HG02623 (cell line): ENCODE data around the gene SLFNL1.

Source experiments
- ATAC-seq: cut with Tn5 transposase; IDR thresholded peaks from one replicate; pipeline ENCODE4 v1.9.1; 2021; ENCODE audit warnings: moderate library complexity; ENCODE audit not compliant: unreplicated experiment

The SLFNL1 gene

DNA sequence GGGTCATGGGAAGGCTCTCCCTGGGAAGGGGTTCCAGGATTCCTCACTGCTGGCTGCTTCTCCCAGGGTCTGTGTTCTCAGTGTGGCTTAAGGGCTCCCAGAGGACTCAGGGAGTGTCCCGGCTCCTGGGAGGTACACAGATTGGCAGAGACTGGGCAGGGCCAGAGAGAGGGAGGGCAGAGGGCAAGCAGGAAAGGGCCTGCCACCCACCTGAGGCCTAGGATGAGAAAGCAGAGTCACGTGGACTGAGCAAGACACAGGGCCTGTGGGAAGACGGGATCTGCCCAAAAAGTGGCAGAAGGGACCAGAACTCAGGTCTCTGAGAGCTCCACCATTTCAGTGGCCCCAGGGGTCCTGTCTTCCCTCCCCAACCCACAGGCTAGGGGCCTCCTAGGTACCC is 871 bp downstream of the SLFNL1 start:
- ATAC-seq, result no peak

DNA sequence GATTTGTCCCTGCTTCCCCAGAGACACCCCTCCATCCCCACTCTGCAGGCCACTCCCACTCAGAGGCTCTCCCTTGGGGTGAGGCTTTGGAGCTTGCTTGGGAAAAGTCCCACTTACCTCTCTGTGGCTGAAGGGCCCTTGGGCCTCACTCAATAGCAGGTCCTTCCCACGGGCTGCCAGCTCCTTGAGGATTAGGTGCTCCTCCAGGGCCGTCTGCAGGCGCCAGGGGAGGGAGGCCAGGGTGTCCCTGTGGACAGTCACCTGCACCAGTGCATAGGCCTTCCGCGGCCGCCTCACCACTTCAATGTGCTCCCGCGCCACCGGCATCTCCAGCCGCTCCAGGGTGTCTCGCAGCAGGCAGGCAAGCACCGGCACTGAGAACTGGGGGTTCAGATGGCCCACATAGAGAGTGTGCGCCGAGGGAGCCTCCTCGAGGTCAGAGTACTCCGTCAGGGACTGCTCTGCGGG is 1.4 kb downstream of the SLFNL1 start:
- ATAC-seq, result no peak

GRCh38 chr1:41019353-41019745 is 2.2 kb downstream of the SLFNL1 start:
- ATAC-seq, result no peak

DNA sequence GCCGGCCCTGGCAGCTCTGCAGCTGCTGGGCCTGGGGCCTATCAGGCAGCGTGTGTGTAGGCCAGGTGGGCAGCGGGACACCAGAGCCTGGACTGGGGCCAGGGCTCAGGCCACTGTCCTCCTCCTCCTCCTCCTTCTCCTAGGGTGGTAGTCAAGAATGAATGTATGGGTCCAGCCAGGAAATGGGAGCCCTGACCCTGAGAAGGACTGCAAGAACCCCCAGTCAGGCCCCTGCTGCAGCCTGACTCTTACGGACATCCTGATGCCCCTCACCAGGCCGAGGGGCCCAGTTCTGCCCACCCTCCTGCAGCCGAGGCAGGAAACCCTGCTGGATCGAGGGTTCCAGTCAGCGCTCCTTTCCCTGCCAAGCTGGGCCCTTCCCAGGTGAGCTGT is 3.5 kb downstream of the SLFNL1 start:
- ATAC-seq, result no peak

- ATAC-seq, result no peak
Measured at GRCh38 chr1:41017141-41018017, 4.1 kb downstream of the SLFNL1 start.

GRCh38 chr1:41015897-41016470 is 5.5 kb downstream of the SLFNL1 start:
- no peak for ATAC-seq

DNA sequence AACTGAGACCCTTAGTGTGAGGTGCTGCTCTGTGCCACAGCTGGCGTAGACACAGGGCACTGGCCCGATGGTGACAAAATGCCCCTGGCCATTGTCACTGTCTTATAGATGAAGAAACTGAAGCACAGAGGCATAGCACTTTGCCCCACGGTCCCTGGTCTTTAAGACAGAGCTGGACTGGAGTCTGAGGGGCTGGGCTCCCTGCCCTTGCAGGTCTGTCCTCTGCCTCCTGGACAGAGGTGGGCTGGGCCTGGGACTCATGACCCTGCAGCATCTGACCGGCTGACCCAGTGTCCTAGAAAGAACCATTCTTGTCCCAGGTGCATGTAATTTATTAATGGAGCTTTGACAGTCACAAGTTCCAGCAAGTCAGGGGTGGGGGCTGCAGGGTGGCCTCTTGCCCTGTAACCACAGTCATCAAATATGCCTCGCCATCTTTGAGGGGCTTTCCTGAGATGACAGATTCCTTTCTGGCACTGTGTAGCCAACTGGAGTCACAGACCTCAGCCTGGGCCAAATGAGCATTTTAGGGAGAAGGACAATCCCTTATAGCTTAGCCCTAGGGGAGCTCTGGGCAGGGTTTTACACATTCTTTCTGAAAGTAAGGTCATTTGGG is 6.1 kb downstream of the SLFNL1 start:
- no peak for ATAC-seq

DNA sequence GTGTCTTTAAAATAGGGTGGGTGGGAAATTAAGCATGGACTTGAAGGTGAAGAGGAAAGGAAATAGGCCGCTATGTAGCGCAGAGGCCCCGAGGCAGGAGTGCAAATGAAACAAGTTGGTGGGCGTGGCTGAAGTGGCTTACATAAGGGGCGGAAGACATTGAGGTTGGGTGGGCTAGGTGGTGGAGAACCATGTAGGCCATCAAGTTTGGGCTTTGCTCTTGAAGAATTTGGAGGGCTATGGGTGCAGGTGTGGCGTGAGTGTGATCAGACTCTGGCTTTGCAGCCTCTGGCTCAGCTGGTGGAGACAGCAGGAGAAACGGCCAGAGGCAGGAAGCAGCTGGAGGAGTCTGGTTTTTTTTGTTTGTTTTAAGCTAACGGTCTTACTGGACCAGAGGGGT is 6.7 kb downstream of the SLFNL1 start:
- no peak for ATAC-seq

DNA sequence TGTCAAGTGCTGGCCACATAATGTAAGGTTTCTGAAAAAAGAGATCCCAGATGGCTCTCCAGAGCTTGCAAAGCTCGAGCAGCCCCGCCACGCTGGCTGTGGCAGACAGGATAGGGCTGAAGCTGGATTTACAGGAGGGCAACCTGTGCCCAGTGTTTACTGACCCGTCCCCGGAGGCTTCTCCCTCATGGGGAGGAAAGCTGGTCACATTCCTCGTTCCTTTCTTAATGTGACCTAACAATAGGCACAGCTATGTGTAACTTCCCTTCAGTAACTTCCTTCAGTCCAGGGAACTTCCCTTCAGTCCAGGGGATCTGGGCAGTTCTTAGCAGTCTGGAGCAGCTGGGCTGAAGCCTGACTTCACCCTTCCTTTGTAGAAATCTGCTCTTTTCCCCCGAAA is 7.7 kb downstream of the SLFNL1 start:
- no peak for ATAC-seq

DNA sequence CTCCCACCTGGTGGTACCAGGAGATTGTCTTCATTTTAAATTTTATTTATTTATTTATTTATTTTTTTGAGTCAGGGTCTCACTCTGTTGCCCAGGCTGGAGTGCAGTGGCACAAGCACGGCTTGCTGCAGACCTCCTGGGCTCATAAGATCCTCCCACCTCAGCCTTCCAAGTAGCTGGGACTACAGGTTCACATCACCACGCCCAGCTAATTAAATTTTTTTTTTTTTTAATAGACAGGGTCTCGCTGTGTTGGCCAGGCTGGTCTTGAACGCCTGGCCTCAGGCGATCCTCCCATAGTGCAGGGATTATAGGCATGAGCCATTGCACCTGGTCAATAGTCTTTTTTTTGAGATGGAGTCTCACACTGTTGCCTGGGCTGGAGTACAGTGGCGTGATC is 8.5 kb downstream of the SLFNL1 start:
- ATAC-seq, result no peak

DNA sequence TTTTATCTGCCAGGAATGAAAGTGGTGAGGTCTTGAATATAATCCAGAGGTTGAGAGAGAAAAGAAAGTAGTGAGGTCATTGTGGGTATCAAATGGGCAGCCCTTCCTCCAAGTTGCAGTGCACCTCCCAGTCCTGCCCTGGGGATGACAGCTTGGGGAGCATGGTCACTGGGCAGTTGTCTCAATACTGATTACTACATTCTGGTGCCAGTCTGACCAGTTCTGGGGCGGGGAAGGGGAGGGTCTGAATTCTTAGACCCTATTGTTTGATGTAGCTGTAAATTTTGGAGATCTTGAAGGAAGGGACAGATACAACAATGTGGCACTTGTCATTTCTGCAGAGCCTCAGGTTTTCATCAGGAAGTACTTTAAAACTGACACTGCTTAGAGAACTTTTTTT is 11.2 kb downstream of the SLFNL1 start:
- ATAC-seq, result no peak

DNA sequence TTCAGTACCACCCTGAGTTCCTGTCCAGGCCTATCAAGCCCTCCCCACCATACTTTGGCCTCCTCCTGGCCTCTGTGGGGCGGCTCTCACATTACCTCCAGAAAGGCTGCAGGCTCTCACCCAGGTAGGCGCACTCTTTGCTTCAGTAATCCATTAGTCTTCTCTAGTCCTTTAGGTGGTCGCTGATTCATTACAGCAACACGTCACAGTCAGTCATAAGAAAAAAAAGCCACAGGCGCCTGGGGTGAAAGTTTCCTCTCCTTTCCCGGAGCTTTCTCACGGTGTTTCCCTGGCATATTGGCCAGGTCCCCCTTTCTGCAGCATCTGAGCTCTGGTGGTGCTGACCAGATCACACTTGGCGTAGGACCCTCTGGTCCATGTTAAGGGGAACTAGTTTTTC is 12.1 kb downstream of the SLFNL1 start:
- ATAC-seq, result no peak

DNA sequence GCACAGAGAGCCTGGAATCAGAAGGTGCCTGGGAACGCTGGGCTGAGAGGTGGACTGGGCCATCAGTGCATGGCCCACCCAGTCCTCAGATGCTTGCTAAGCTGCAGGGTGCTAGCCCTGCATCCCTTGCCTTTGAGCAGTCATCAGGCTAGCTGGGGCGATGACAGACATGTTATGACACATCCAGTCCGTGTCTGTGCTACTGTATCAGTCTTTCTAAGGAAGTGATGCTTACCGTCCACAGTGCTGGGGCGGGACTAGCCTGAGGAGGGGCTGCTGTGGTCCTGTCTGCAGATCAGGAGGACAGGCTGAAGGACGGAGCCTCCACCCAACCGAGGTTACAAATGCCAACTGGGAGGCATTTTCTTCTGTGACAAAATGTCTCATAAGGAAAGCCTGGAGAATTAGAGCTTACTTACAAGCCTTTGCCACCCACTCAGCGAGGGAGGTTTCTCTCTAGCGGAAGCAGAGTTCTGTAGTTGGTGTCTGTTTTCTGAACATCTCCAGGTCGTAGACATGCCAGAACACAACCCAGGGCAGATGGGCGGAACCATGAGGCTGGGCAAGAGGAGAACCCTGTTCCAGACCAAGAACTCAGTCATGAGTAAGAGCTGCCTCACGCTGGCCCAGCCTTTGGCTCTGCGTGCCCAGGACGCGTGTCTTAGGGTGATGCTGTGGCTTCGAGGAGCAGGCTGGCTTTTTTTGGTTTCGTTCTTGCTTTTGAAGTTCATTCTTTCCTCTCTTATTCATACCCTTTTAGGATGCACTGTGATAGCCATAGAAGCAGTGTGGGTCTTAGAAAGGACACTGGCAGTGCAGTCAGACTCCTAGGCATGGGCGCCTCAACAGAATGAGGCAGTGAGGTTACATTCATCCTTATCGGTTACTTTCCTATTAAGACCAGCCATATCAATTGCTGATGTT is 14.3 kb downstream of the SLFNL1 start:
- ATAC-seq, result no peak

GRCh38 chr1:41005876-41006275 is 15.6 kb downstream of the SLFNL1 start:
- no peak for ATAC-seq

DNA sequence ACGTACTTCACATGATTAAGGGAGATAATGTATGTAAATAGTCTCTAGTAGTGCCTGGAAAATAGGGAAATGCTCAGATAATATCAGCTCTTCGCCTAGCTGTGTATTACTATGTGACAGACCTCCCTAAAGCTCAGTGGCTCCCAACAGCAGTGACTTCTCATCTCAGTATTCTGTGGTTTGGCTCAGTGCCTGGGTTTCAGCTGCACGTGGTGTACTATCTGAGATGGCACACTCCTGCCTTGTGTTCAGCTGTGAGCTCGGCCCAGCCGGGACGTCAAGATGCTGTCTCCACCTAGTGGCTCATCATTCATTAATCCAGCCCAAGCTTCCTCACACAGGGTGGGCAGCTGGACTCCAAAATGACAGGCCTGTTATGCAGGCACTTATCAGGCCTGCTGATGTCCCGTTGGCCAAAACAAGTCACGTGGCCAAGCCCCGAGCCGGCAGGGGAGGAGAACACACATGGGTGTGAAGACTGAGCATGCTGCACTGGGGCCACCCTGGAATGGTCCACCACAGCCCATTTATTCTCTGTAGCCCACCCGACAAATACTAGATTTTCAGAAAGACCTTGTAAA is 17.8 kb downstream of the SLFNL1 start:
- peak; percentile 95 for ATAC-seq

DNA sequence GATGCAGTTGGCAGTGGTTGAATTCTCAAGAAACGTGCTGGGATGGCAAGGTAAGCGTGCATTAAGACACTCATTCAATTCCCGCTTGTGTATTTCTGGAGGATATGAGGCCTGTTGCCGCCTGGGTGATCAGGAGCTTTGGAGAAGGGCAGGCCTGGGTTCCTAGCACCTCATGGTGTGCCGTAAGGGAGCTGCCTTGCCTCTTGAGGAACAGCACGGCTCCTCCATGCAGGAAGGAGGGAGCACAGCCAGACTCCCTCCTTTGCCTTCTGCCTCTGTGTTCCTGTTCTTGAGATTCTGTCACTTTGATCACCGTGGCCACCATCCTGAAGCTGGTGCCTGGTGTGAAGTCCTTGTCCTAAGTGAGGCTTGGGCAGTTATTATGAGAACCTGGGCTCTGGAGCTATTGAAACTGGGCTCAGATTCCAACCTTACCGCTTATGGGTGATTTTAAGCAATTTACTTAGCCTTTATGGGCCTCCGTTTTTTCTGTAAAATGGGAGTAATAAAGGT is 18.3 kb downstream of the SLFNL1 start:
- no peak for ATAC-seq

DNA sequence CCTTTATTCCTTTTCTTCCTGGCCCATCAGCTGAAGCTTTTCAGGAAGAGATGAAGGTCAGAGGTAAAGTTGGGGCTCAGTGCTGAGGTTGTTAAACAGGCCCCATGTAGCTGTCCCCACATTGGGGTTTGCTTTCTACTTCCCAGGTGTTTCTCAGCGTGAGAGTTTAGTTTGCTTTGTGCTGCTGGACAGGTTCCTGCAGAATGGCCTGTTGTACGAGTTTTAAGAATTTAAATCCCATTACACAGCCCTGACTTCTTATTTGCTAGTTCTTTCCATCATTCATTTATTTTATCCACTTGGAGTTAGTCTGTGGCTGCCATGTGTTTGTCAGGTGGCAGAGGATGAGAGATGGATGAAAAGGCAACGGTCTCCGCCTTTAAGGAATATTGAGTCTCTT is 22.9 kb downstream of the SLFNL1 start:
- ATAC-seq, result no peak

DNA sequence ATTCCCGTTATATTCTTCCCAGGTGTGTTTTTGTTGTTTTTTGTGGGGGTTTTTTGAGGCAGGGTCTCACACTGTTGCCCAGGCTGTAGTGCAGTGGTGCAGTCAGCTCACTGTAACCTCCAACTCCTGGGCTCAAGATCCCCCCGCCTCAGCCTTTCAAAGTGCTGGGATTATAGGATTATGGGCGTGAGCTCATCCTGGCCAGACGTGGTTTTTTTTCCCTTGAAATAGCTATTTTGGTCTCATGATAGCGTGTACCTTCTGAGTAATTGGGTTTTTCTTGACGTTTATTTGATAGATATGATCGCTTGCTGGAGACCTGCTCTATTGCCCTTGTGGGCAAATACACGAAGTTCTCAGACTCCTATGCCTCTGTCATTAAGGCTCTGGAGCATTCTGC is 24.4 kb downstream of the SLFNL1 start:
- no peak for ATAC-seq

DNA sequence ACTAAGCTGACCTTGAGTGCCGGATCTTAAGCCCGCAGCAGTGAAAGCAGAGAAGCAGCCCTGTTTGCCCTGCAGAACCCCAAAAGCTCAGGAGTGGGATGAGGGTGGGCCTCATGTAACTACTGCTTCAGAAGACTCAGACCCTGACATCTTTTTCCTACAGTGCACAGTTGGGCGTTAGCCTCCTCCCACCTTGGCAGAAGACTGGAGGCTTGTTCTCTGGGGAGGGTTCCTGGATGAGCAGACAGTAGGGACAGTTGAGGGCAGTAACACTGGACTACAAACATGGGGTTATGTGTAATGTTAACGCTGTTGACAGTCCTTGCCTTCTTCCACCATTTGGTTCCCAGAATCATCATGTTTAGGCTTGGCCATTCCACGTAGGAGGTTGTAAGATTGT is 32.5 kb downstream of the SLFNL1 start:
- no peak for ATAC-seq

GRCh38 chr1:40988280-40988679 is 33.2 kb downstream of the SLFNL1 start:
- no peak for ATAC-seq
